ENCODE data around the gene SMYD3.

DNA sequence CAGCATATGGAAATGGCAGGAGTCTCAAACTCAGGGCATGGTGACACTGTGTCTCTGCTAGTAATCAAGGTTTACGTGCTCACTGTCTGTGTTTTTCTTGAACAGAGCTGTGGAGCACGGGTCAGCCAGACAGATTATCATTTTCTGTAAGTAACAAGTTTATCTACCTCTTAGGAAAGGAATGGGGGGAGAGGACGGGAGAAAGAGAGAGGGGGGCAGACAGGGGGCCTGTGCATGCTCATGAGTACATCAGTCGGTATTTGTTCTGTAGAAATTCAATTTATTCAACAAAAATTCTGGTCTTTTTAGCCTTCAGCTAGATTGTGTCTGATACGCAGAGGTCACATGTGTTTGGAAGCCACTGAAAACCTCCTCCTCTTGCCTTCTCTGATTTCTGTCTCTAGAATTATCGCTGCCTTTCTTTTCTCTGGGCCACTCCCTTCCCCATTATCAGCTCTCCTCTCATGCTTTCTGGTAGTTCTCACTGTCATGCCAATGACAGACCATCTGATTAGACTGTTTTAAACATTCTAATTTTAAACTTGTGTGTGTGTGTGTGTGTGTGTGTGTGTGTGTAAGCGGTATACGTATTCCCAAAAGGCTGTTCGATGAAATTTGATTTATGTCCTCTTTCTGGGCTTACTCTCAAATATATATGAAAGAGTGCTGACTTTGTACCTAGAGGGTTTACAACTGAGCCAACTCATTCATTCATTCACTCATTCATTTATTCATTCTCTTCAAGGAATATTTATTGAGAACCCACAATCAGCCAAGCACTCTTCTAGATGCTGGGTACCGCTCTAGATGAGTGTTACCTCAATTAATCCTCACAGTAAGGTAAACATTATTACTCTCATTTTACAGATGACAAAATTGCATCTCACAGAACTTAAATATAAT lies 715.4 kb downstream of the SMYD3 start:
- TF ChIP-seq, protein P1, sequence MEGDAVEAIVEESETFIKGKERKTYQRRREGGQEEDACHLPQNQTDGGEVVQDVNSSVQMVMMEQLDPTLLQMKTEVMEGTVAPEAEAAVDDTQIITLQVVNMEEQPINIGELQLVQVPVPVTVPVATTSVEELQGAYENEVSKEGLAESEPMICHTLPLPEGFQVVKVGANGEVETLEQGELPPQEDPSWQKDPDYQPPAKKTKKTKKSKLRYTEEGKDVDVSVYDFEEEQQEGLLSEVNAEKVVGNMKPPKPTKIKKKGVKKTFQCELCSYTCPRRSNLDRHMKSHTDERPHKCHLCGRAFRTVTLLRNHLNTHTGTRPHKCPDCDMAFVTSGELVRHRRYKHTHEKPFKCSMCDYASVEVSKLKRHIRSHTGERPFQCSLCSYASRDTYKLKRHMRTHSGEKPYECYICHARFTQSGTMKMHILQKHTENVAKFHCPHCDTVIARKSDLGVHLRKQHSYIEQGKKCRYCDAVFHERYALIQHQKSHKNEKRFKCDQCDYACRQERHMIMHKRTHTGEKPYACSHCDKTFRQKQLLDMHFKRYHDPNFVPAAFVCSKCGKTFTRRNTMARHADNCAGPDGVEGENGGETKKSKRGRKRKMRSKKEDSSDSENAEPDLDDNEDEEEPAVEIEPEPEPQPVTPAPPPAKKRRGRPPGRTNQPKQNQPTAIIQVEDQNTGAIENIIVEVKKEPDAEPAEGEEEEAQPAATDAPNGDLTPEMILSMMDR (conservative IDR thresholded peaks at IDR 0.05 in 1 of 2, IDR thresholded peaks at IDR 0.05 in 1 of 2; ENCODE audit: low read depth in 1 of 2, low read length in 2 of 2), result no peak
- TF ChIP-seq EZH2 (IDR thresholded peaks at IDR 0.05; ENCODE audit: low read length, missing control alignments), result no peak
